ENCODE measurements around the gene ANXA3. TPM values are rescaled to one million over a fixed set of nuclear protein-coding genes. Genes with fewer than 3 reads are reported as not detected.
A peak's percentile ranks its signal among the peaks of the same experiment; 100 is the strongest.
"Not testable (repeated sequence)": the region's sequence is repeated elsewhere in the genome, so short reads cannot be mapped to it uniquely, and the experiment has no call there.

The ANXA3 gene
- total RNA-seq, 1 donor = 0.84 TPM

- Histone ChIP-seq H3K27me3 (ENCODE audit: insufficient read depth, low read length) (no peaks in the 10 kb centered on the region), H3K9me3 (ENCODE audit: low read depth, low read length) (no peaks in the 10 kb centered on the region), H3K4me1 (ENCODE audit: insufficient read depth, low read length) (no peaks in the 10 kb centered on the region), H3K4me3 (ENCODE audit: low read length) (no peak overlapping the region)
Observed at GRCh38 chr4:78528327-78528726, 23.2 kb upstream of the ANXA3 start.

DNA sequence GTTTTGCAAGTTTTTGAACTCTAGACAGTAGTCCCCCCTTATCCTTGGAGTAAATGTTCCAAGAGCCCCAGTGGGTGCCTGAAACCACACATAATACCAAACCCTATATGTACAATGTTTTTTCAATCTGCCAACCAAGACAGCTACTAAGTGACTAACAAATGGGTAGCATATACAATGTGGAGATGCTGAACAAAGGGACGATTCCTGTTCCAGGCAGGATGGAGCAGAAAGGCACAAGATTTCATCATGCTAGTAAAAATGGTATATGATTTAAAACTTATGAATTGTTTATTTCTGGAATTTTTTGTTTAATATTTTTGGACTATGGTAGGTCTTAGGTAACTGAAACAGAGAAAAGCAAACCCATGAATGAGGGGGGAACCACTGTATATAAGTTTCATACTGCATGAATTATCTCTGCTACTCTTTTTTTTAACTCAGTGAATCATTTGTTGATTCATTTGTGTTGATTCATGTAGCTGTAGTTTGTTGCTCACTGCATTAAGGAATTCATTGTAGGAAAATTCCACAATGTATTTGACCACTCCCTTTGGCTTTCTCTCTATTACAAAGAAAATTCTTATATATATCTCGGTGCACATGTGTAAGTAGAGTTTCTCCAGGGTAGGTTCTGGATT lies 21.9 kb upstream of the ANXA3 start:
- H3K9me3 ChIP-seq (ENCODE audit: low read depth, low read length) = no peaks in the 10 kb centered on the region
- H3K4me3 ChIP-seq (ENCODE audit: low read length) = no peak overlapping the region
- H3K27me3 ChIP-seq (ENCODE audit: insufficient read depth, low read length) = no peaks in the 10 kb centered on the region
- no peaks in the 10 kb centered on the region for H3K4me1 ChIP-seq (ENCODE audit: insufficient read depth, low read length)

DNA sequence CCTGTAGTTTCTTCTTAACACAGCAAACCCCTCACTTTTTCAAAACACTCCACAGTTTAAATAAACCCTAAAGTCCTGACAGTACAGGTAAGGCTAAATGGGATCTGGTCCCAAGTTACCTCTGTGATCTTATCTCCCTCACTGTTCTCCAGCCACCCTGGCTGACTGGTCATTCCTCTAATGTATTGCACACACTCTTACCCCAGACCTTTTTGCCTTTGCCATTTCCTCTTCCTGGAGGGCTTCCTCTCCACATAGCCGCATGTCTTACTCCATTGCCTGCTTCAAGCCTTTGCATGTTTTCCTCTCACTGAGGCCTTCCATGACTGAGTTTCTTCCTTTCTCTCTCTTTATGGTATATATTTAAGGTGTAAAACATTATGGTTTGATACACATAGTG lies 19.5 kb upstream of the ANXA3 start:
- H3K9me3 ChIP-seq (ENCODE audit: low read depth, low read length) = no peaks in the 10 kb centered on the region
- H3K4me3 ChIP-seq (ENCODE audit: low read length) = no peak overlapping the region
- no peaks in the 10 kb centered on the region for H3K4me1 ChIP-seq (ENCODE audit: insufficient read depth, low read length)
- H3K27me3 ChIP-seq (ENCODE audit: insufficient read depth, low read length) = no peaks in the 10 kb centered on the region

- Histone ChIP-seq H3K27me3 (ENCODE audit: insufficient read depth, low read length) (no peaks in the 10 kb centered on the region), H3K4me1 (ENCODE audit: insufficient read depth, low read length) (no peaks in the 10 kb centered on the region), H3K9me3 (ENCODE audit: low read depth, low read length) (no peaks in the 10 kb centered on the region), H3K4me3 (ENCODE audit: low read length) (no peak overlapping the region)
Observed at GRCh38 chr4:78533854-78534253, 17.7 kb upstream of the ANXA3 start.

GRCh38 chr4:78534286-78534955 lies 17.1 kb upstream of the ANXA3 start:
- no peaks in the 10 kb centered on the region for H3K9me3 ChIP-seq (ENCODE audit: low read depth, low read length)
- H3K27me3 ChIP-seq (ENCODE audit: insufficient read depth, low read length) = no peaks in the 10 kb centered on the region
- no peaks in the 10 kb centered on the region for H3K4me1 ChIP-seq (ENCODE audit: insufficient read depth, low read length)
- H3K4me3 ChIP-seq (ENCODE audit: low read length) = no peak overlapping the region

- H3K4me3 ChIP-seq (ENCODE audit: low read length) = no peak overlapping the region
- no peaks in the 10 kb centered on the region for H3K27me3 ChIP-seq (ENCODE audit: insufficient read depth, low read length)
- no peaks in the 10 kb centered on the region for H3K4me1 ChIP-seq (ENCODE audit: insufficient read depth, low read length)
- H3K9me3 ChIP-seq (ENCODE audit: low read depth, low read length) = no peaks in the 10 kb centered on the region
Observed at GRCh38 chr4:78542373-78542772, 9.2 kb upstream of the ANXA3 start.

GRCh38 chr4:78543424-78544125 lies 8.0 kb upstream of the ANXA3 start:
- Histone ChIP-seq H3K4me3 (ENCODE audit: low read length) (no peak overlapping the region), H3K4me1 (ENCODE audit: insufficient read depth, low read length) (no peaks in the 10 kb centered on the region), H3K27me3 (ENCODE audit: insufficient read depth, low read length) (no peaks in the 10 kb centered on the region), H3K9me3 (ENCODE audit: low read depth, low read length) (no peaks in the 10 kb centered on the region)

DNA sequence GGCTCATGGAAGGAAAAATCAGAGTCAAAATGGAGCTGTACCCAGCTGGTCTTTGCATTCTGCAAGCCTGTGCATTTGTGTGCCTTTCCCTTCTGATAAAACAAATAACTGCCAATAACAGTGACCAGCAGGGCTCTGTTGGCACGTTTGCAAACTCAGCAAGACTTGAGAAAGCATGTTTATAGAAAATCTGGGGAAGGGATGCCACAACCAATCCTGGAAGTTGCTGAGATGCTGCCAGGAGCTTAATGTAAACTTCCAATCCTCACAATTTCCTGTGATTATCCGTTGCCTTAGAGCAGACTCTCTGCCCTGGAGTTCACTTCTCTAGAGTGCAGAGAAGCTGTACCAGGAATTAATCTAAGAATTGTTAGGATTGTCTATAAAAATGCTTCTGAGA lies 6.9 kb upstream of the ANXA3 start:
- no peaks in the 10 kb centered on the region for H3K9me3 ChIP-seq (ENCODE audit: low read depth, low read length)
- no peaks in the 10 kb centered on the region for H3K27me3 ChIP-seq (ENCODE audit: insufficient read depth, low read length)
- no peak overlapping the region for H3K4me3 ChIP-seq (ENCODE audit: low read length)
- H3K4me1 ChIP-seq (ENCODE audit: insufficient read depth, low read length) = no peaks in the 10 kb centered on the region

GRCh38 chr4:78545275-78546246 lies 6.0 kb upstream of the ANXA3 start:
- Histone ChIP-seq H3K4me3 (ENCODE audit: low read length) (no peak overlapping the region), H3K4me1 (ENCODE audit: insufficient read depth, low read length) (no peaks in the 10 kb centered on the region), H3K9me3 (ENCODE audit: low read depth, low read length) (no peaks in the 10 kb centered on the region), H3K27me3 (ENCODE audit: insufficient read depth, low read length) (peaks cover 7% of the 10 kb centered on the region)

- not testable (repeated sequence) for H3K4me3 ChIP-seq (ENCODE audit: low read length); H3K9me3 ChIP-seq (ENCODE audit: low read depth, low read length)
- peaks cover 20% of the 10 kb centered on the region for H3K27me3 ChIP-seq (ENCODE audit: insufficient read depth, low read length)
- H3K4me1 ChIP-seq (ENCODE audit: insufficient read depth, low read length) = peaks cover 16% of the 10 kb centered on the region
Observed at GRCh38 chr4:78547899-78548298, 3.7 kb upstream of the ANXA3 start.

GRCh38 chr4:78548889-78549288 lies 2.7 kb upstream of the ANXA3 start:
- Histone ChIP-seq H3K4me1 (ENCODE audit: insufficient read depth, low read length) (peaks cover 22% of the 10 kb centered on the region), H3K27me3 (ENCODE audit: insufficient read depth, low read length) (peaks cover 20% of the 10 kb centered on the region)
- H3K9me3 ChIP-seq (ENCODE audit: low read depth, low read length); H3K4me3 ChIP-seq (ENCODE audit: low read length): not testable (repeated sequence)

GRCh38 chr4:78552389-78553042 lies 946 bp downstream of the ANXA3 start:
- Histone ChIP-seq H3K4me1 (ENCODE audit: insufficient read depth, low read length) (peaks cover 22% of the 10 kb centered on the region), H3K4me3 (ENCODE audit: low read length) (peak overlapping the region; percentile 35), H3K27me3 (ENCODE audit: insufficient read depth, low read length) (peaks cover 20% of the 10 kb centered on the region), H3K9me3 (ENCODE audit: low read depth, low read length) (no peaks in the 10 kb centered on the region)

- Histone ChIP-seq H3K4me1 (ENCODE audit: insufficient read depth, low read length) (peaks cover 22% of the 10 kb centered on the region), H3K4me3 (ENCODE audit: low read length) (no peak overlapping the region), H3K9me3 (ENCODE audit: low read depth, low read length) (no peaks in the 10 kb centered on the region), H3K27me3 (ENCODE audit: insufficient read depth, low read length) (peaks cover 20% of the 10 kb centered on the region)
Observed at GRCh38 chr4:78553043-78553396, 1.4 kb downstream of the ANXA3 start.

- Histone ChIP-seq H3K9me3 (ENCODE audit: low read depth, low read length) (no peaks in the 10 kb centered on the region), H3K4me1 (ENCODE audit: insufficient read depth, low read length) (peaks cover 22% of the 10 kb centered on the region), H3K27me3 (ENCODE audit: insufficient read depth, low read length) (peaks cover 20% of the 10 kb centered on the region), H3K4me3 (ENCODE audit: low read length) (no peak overlapping the region)
Observed at GRCh38 chr4:78553529-78554060, 2.0 kb downstream of the ANXA3 start.

Measured in mononuclear cell (primary cell).